CD14-positive monocyte (primary cell): ENCODE measurements around the gene MIGA1. TPM values are rescaled to one million over a fixed set of nuclear protein-coding genes. Genes with fewer than 3 reads are reported as not detected.
"Not testable (repeated sequence)": the region's sequence is repeated elsewhere in the genome, so short reads cannot be mapped to it uniquely, and the experiment has no call there.

Source experiments
- DNase-seq, 3 donors: peaks; one replicate each; pipeline ENCODE4 v3.0.0-alpha.2; 2011 to 2022
- H2AFZ ChIP-seq: 2 replicates; pipeline ENCODE4 v1.6.0; 2012; ENCODE audit warnings: mild to moderate bottlenecking, low read depth, low read length, inconsistent platforms; ENCODE audit not compliant: insufficient read depth, poor library complexity, severe bottlenecking
- H3K27ac ChIP-seq, 2 donors: 1 replicate in 1 of 2; 2 replicates in 1 of 2; pipeline ENCODE4 v1.5.1; 2012 to 2013; ENCODE audit warnings: low read length in 2 of 2, control low read depth in 1 of 2, inconsistent platforms in 1 of 2, low read depth in 1 of 2, mild to moderate bottlenecking in 1 of 2
- H3K27me3 ChIP-seq, 2 donors: one replicate each; pipeline versions ENCODE4 v1.6.0 to v1.6.1; 2011 to 2013; ENCODE audit warnings: low read length in 2 of 2; ENCODE audit not compliant: control insufficient read depth in 2 of 2, insufficient read depth in 2 of 2
- H3K36me3 ChIP-seq, 2 donors: replicated peaks in 1 of 2; 1 replicate in 1 of 2; 2 replicates in 1 of 2; pipeline versions ENCODE4 v1.5.1 to v1.6.1; 2012 to 2013; ENCODE audit warnings: low read length in 2 of 2, control low read depth in 1 of 2, inconsistent platforms in 1 of 2, mild to moderate bottlenecking in 1 of 2; ENCODE audit not compliant: insufficient read depth in 2 of 2, control insufficient read depth in 1 of 2
- H3K4me1 ChIP-seq, 2 donors: 1 replicate in 1 of 2; 2 replicates in 1 of 2; pipeline versions ENCODE4 v1.5.1 to v1.6.1; 2012 to 2013; ENCODE audit warnings: low read length in 2 of 2, control low read depth in 1 of 2, inconsistent platforms in 1 of 2, mild to moderate bottlenecking in 1 of 2, moderate library complexity in 1 of 2; ENCODE audit not compliant: insufficient read depth in 2 of 2, control insufficient read depth in 1 of 2
- H3K4me2 ChIP-seq: replicated peaks from 2 replicates; pipeline ENCODE3; 2012; ENCODE audit warnings: low read length, moderate library complexity, mild to moderate bottlenecking; ENCODE audit not compliant: poor library complexity, severe bottlenecking; ENCODE audit errors: extremely low read depth
- H3K4me3 ChIP-seq, 3 experiments: fragments of 200-600 bp in 1 of 3; sonication (generic) in 1 of 3; replicated peaks in 1 of 3; 1 replicate in 2 of 3; 2 replicates in 1 of 3; pipeline ENCODE4 v1.5.1; 2011 to 2013; ENCODE audit warnings: low read length in 3 of 3, mild to moderate bottlenecking in 3 of 3, control low read depth in 2 of 3, low read depth in 2 of 3, inconsistent platforms in 1 of 3, moderate library complexity in 1 of 3
- H3K79me2 ChIP-seq: 2 replicates; pipeline ENCODE4 v1.6.0; 2012; ENCODE audit warnings: mild to moderate bottlenecking, control low read depth, inconsistent platforms, low read length, moderate library complexity; ENCODE audit not compliant: insufficient read depth
- H3K9ac ChIP-seq: 2 replicates; pipeline ENCODE4 v1.6.0; 2017; ENCODE audit warnings: low read length, mild to moderate bottlenecking; ENCODE audit not compliant: insufficient read depth, poor library complexity, severe bottlenecking
- H3K9me3 ChIP-seq, 2 donors: replicated peaks in 1 of 2; 1 replicate in 1 of 2; 2 replicates in 1 of 2; pipeline versions ENCODE4 v1.5.1 to v1.6.1; 2012 to 2013; ENCODE audit warnings: low read length in 2 of 2, control low read depth in 1 of 2; ENCODE audit not compliant: control insufficient read depth in 1 of 2, insufficient read depth in 1 of 2
- H4K20me1 ChIP-seq: 2 replicates; pipeline ENCODE4 v1.6.0; 2012; ENCODE audit warnings: mild to moderate bottlenecking, low read length, control low read depth, moderate library complexity; ENCODE audit not compliant: insufficient read depth
- H3K27ac Mint-ChIP-seq, 7 donors: one replicate each; pipeline ENCODE4 v1.8.0; 2020; ENCODE audit warnings: mild to moderate bottlenecking in 7 of 7, mixed read lengths in 7 of 7, moderate library complexity in 6 of 7, inconsistent platforms in 2 of 7
- H3K27me3 Mint-ChIP-seq, 3 donors: one replicate each; pipeline ENCODE4 v1.8.0; 2021 to 2022; ENCODE audit warnings: low read depth in 3 of 3, mild to moderate bottlenecking in 3 of 3, mixed read lengths in 3 of 3, moderate library complexity in 3 of 3, inconsistent platforms in 1 of 3
- H3K36me3 Mint-ChIP-seq, 2 donors: one replicate each; pipeline ENCODE4 v1.8.0; 2020; ENCODE audit warnings: mixed read lengths in 2 of 2, inconsistent platforms in 1 of 2, mild to moderate bottlenecking in 1 of 2
- H3K4me1 Mint-ChIP-seq: one replicate; pipeline ENCODE4 v1.8.0; 2020; ENCODE audit warnings: mild to moderate bottlenecking, mixed read lengths
- H3K4me3 Mint-ChIP-seq, 2 donors: one replicate each; pipeline ENCODE4 v1.8.0; 2020; ENCODE audit warnings: mild to moderate bottlenecking in 2 of 2, mixed read lengths in 2 of 2, moderate library complexity in 1 of 2
- H3K9me3 Mint-ChIP-seq, 7 donors: one replicate each; pipeline ENCODE4 v1.8.0; 2020 to 2022; ENCODE audit warnings: mixed read lengths in 7 of 7, mild to moderate bottlenecking in 6 of 7, moderate library complexity in 6 of 7, inconsistent platforms in 2 of 7
- WGBS: methylation state at CpG from one replicate; pipeline ENCODE4 v1.1.5; 2013; ENCODE audit warnings: missing lambda C conversion rate; ENCODE audit not compliant: insufficient coverage; 5-methylcytosine and 5-hydroxymethylcytosine counted together
- intact Hi-C, 2 donors: fragments of 100-400 bp; cut with micrococcal nuclease; formaldehyde crosslinking; loops; one replicate each; pipeline versions ENCODE4 v1.15.0 to v1.15.1; 2023
- polyA plus RNA-seq, 3 donors: library from polyadenylated mRNA; depleted of rRNA in 1 of 3; unstranded in 2 of 3; stranded (reverse) in 1 of 3; fragments of 300-500 nt in 2 of 3; fragments of >200 nt in 1 of 3; fragmentation: Illumina TruSeq in 2 of 3; gene quantifications; 1 replicate in 2 of 3; 2 replicates in 1 of 3; pipeline ENCODE4 v1.2.3, GENCODE V29; 2012 to 2021
- TF ChIP-seq, protein P1 (sequence below): fragments of 200-600 bp; IDR thresholded peaks from one replicate; pipeline ENCODE4 v1.8.0; 2022; ENCODE audit warnings: antibody characterized with exemption, mild to moderate bottlenecking

Gene MIGA1
- polyA plus RNA-seq, 3 donors, result 5.0 to 7.2 (median 6.5) TPM

DNA sequence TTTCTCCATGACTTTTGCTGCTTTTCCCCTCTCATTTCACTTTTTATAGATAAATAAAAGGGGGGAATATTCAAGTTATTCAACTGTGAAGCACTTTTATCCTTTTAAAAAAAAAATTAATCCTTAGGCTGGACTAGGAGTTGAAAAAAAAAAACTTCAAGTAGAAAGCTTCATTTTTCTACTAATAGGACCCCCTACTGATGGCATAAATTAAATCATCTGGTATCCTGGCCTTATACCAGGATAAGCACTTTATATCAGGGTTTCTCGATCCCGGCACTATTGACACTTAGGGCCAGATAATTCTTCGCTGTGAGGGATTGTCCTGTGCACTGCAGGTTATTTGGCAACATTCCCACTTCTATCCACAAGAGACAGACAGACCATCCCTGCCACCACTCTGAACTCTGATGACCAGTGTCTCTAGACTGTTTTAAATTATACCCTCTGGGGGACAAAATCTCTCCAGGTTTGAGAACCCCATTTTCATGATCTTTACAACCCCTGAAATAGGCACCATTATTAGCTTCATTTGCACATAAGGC is 37.4 kb upstream of the MIGA1 start:
- H3K27ac ChIP-seq, result no peak overlapping the region
- no peak for DNase-seq
- H3K27ac Mint-ChIP-seq, result peak overlapping the region in 1 of 7 donors; percentile 59
- H3K4me3 ChIP-seq, result no peak overlapping the region
- TF ChIP-seq, protein P1, sequence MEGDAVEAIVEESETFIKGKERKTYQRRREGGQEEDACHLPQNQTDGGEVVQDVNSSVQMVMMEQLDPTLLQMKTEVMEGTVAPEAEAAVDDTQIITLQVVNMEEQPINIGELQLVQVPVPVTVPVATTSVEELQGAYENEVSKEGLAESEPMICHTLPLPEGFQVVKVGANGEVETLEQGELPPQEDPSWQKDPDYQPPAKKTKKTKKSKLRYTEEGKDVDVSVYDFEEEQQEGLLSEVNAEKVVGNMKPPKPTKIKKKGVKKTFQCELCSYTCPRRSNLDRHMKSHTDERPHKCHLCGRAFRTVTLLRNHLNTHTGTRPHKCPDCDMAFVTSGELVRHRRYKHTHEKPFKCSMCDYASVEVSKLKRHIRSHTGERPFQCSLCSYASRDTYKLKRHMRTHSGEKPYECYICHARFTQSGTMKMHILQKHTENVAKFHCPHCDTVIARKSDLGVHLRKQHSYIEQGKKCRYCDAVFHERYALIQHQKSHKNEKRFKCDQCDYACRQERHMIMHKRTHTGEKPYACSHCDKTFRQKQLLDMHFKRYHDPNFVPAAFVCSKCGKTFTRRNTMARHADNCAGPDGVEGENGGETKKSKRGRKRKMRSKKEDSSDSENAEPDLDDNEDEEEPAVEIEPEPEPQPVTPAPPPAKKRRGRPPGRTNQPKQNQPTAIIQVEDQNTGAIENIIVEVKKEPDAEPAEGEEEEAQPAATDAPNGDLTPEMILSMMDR, result no peak
- peaks cover 47% of the 10 kb centered on the region for H3K79me2 ChIP-seq
- H3K4me1 Mint-ChIP-seq, result peaks cover 6% of the 10 kb centered on the region
- H3K9me3 Mint-ChIP-seq, result no peaks in the 10 kb centered on the region
- no peaks in the 10 kb centered on the region for H3K9me3 ChIP-seq
- H2AFZ ChIP-seq, result no peak overlapping the region
- H3K4me1 ChIP-seq, result no peaks in the 10 kb centered on the region
- H3K4me2 ChIP-seq, result no peak overlapping the region
- H3K9ac ChIP-seq, result no peak overlapping the region
- peaks cover 27 to 31% of the 10 kb centered on the region in 2 donors for H3K36me3 Mint-ChIP-seq
- intact Hi-C loops, result no loop called here
- peaks cover 17 to 53% of the 10 kb centered on the region in 2 donors for H3K36me3 ChIP-seq
- H3K27me3 Mint-ChIP-seq, result no peaks in the 10 kb centered on the region
- H3K4me3 Mint-ChIP-seq, result no peak overlapping the region
- WGBS, result 97% methylated on average over 3 of the region's 3 CpGs
- peaks cover 65% of the 10 kb centered on the region for H4K20me1 ChIP-seq
- H3K27me3 ChIP-seq, result no peaks in the 10 kb centered on the region

DNA sequence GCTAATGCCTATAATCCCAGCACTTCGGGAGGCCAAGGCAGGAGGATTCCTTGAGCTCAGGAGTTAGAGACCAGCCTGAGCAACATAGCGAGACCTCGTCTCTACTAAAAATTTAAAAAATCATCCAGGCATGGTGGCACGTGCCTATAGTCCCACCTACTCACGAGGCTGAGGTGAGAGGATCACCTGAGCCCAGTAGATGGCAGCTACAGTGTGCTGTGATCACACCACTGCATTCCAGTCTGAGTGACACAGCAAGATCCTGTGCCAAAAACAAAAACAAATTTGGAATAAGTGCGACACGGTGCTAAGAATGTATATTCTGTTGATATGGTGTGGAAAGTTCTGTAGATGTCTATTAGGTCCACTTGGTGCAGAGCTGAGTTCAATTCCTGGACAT is 34.9 kb upstream of the MIGA1 start:
- Histone ChIP-seq H3K27me3 (no peaks in the 10 kb centered on the region), H3K9ac (no peak overlapping the region), H3K4me3 (no peak overlapping the region), H2AFZ (no peak overlapping the region), H3K4me2 (no peak overlapping the region), H3K36me3 (peaks cover 4 to 28% of the 10 kb centered on the region in 2 donors), H3K27ac (no peak overlapping the region), H3K79me2 (peaks cover 72% of the 10 kb centered on the region), H3K9me3 (no peaks in the 10 kb centered on the region), H4K20me1 (peaks cover 84% of the 10 kb centered on the region), H3K4me1 (peaks cover 0 to 6% of the 10 kb centered on the region in 2 donors)
- Mint-ChIP-seq H3K4me1 (peaks cover 23% of the 10 kb centered on the region), H3K27ac (no peak overlapping the region), H3K9me3 (peaks cover 0 to 3% (median 0%) of the 10 kb centered on the region in 7 donors), H3K4me3 (no peak overlapping the region), H3K36me3 (peaks cover 12 to 16% of the 10 kb centered on the region in 2 donors), H3K27me3 (no peaks in the 10 kb centered on the region)
- WGBS, result 100% methylated on average over 2 of the region's 7 CpGs
- TF ChIP-seq, protein P1, result no peak
- intact Hi-C loops, result no loop called here
- DNase-seq, result no peak

DNA sequence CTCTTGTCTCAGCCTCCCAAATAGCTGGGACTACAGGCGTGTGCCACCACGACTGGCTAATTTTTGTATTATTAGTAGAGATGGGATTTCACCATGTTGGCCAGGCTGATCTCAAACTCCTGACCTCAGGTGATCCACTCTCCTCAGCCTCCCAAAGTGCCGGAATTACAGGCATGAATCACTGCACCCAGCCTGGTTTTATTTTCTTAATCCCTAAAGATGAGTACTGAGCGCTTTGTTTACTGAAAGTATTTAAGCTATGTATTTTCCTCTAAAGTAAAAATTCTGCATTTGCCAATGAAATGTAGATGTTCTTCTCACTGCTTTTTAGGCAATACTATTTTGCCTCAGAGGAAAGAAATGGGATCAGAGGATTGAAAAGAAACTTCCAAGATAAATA is 30.0 kb upstream of the MIGA1 start:
- H3K27me3 ChIP-seq, H3K4me2 ChIP-seq, H3K9me3 Mint-ChIP-seq, DNase-seq, H3K9me3 ChIP-seq, H3K27me3 Mint-ChIP-seq, H3K27ac Mint-ChIP-seq, intact Hi-C loops, H2AFZ ChIP-seq, H3K36me3 ChIP-seq, H3K4me3 ChIP-seq, H3K27ac ChIP-seq, H3K9ac ChIP-seq, H3K4me3 Mint-ChIP-seq: not testable (repeated sequence)
- no CpG with 5 or more reads among the region's 4 CpGs for WGBS
- Mint-ChIP-seq H3K4me1 (peaks cover 29% of the 10 kb centered on the region), H3K36me3 (peaks cover 7 to 14% of the 10 kb centered on the region in 2 donors)
- Histone ChIP-seq H4K20me1 (peaks cover 86% of the 10 kb centered on the region), H3K4me1 (peaks cover 0 to 11% of the 10 kb centered on the region in 2 donors), H3K79me2 (peaks cover 90% of the 10 kb centered on the region)
